HG03045 (cell line): Measurements from ENCODE around the gene RHBG.

Source experiments
- ATAC-seq: cut with Tn5 transposase; IDR thresholded peaks from one replicate; pipeline ENCODE4 v1.9.1; 2021; ENCODE audit warnings: mild to moderate bottlenecking, moderate library complexity; ENCODE audit not compliant: unreplicated experiment

RHBG gene

GRCh38 chr1:156385534-156386031 is 16.6 kb downstream of the RHBG start:
- no peak for ATAC-seq

GRCh38 chr1:156386134-156386901 is 17.3 kb downstream of the RHBG start:
- no peak for ATAC-seq

- no peak for ATAC-seq
These were observed 18.2 kb downstream of the RHBG start for GRCh38 chr1:156386949-156387869.

GRCh38 chr1:156387870-156388173 is 18.8 kb downstream of the RHBG start:
- ATAC-seq = no peak

- ATAC-seq = no peak
These were observed 19.4 kb downstream of the RHBG start for GRCh38 chr1:156388174-156389137.

- no peak for ATAC-seq
These were observed 20.3 kb downstream of the RHBG start for GRCh38 chr1:156389311-156389710.

GRCh38 chr1:156390469-156391365 is 21.7 kb downstream of the RHBG start:
- ATAC-seq = no peak

- ATAC-seq = no peak
These were observed 22.3 kb downstream of the RHBG start for GRCh38 chr1:156391366-156391677.

GRCh38 chr1:156391701-156392100 is 22.7 kb downstream of the RHBG start:
- ATAC-seq = no peak

- ATAC-seq = no peak
These were observed 23.4 kb downstream of the RHBG start for GRCh38 chr1:156392452-156392853.

GRCh38 chr1:156393095-156393494 is 24.1 kb downstream of the RHBG start:
- no peak for ATAC-seq

- no peak for ATAC-seq
These were observed 25.1 kb downstream of the RHBG start for GRCh38 chr1:156394082-156394481.

- no peak for ATAC-seq
These were observed 25.9 kb downstream of the RHBG start for GRCh38 chr1:156394835-156395461.

- ATAC-seq = no peak
These were observed 30.5 kb downstream of the RHBG start for GRCh38 chr1:156399355-156400125.

GRCh38 chr1:156400191-156400935 is 31.4 kb downstream of the RHBG start:
- no peak for ATAC-seq

GRCh38 chr1:156401041-156401574 is 32.1 kb downstream of the RHBG start:
- no peak for ATAC-seq

GRCh38 chr1:156401681-156402081 is 32.7 kb downstream of the RHBG start:
- no peak for ATAC-seq
